ENCODE results near the gene AP2A2.

AP2A2 gene

GRCh38 chr11:1050581-1051355 lies 125.1 kb downstream of the AP2A2 start:
- peak; percentile 89 for TF ChIP-seq CTCF (IDR thresholded peaks at IDR 0.05; ENCODE audit: low read depth, low read length)

GRCh38 chr11:1051356-1052132 lies 125.9 kb downstream of the AP2A2 start:
- no peak for TF ChIP-seq CTCF (IDR thresholded peaks at IDR 0.05; ENCODE audit: low read depth, low read length)
- H3K4me3 ChIP-seq (ENCODE audit: low read depth, low read length): no peak overlapping the region

More at GRCh38 chr11:1050581-1051355, 125.1 kb downstream of the AP2A2 start:
- H3K4me3 ChIP-seq (ENCODE audit: low read depth, low read length): no peak overlapping the region

GRCh38 chr11:1052133-1053011 lies 126.7 kb downstream of the AP2A2 start:
- no peak overlapping the region for H3K4me3 ChIP-seq (ENCODE audit: low read depth, low read length)

DNA sequence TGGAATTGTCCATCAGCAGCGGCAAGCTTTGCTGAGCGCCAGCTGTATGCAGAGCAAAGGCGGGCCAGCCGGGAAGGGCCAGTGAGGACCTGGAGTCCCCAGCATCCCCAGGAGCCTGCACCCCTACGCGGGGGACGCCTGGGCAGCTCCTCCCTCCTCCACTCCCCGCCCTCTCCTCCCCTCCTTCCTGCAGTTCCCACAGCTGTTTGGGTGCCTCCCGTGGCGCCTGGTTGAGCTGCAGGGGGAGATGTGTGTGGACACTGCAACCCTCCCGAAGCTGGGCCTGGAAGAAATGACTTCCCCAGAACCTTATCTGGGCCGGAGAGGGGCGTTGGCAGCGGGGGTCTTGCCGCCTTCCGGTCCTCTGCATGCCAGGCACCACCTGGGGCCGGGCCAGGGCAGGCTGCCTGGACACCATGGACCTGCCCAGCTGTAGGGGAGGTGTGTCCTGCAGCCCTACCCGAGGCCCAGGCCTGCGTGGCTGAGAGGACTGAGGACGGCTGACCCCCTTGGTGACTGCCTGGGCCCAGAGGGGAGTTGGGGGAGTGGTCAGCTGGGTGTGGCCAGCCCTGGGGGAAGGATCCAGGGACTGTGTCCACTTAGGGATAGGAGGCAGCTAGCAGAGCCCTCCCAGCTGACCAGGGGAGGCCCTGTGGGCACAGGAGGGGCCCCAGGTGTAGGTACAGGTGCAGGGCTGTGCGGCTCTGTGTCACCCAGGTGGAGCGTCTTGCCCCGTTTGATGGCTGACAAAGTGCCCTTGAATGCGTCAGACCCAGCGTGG lies 127.6 kb downstream of the AP2A2 start:
- TF ChIP-seq CTCF (IDR thresholded peaks at IDR 0.05; ENCODE audit: low read depth, low read length): no peak
- H3K4me3 ChIP-seq (ENCODE audit: low read depth, low read length): no peak overlapping the region

More at GRCh38 chr11:1052133-1053011, 126.7 kb downstream of the AP2A2 start:
- no peak for TF ChIP-seq CTCF (IDR thresholded peaks at IDR 0.05; ENCODE audit: low read depth, low read length)

DNA sequence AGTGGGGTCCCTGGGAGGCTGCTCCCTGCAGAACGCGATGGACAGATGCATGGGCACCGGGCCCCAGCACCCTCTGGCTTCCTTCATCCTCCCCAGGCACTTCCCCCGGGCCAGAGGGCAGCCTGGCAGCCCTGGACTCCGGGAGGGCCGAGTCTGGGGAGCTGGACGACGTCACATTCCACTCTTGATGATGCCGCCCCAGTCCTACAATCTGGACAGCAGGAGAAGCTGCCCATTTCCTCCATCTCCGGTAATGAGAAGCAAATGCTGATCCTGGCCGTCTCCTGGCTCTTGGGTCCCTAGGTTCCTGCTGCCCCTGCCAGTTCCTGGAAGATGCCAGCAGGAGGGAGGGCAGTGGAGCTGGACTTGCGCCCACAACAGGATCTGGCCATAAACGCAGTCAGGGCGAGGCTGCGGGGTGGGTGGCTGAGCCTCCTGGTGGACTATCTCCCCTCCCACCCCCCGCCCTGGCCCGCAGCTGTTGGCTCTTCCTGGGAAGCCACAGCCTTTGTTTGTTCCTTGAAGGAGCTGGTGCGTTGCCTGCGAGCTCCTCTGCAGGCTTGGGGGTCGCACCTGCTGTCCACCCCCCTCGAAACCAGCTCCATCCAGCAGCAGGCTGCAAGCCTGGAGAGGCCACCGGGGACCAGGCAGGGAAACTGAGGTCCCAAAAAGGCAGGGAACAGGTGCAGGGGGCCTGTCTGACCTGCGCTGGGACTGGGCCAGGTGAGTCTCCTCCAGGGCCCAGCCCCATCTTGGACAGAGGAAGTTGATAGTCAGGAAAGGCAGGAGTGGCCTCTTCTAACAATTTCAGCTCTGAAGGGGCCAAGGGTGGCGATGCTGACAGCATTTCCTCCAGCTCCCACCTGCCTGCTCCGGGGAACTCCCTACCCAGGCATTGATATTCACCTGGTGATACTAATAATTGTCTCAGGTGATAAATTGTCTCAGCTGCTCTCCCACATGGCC lies 128.8 kb downstream of the AP2A2 start:
- H3K4me3 ChIP-seq (ENCODE audit: low read depth, low read length): no peak overlapping the region
- no peak for TF ChIP-seq CTCF (IDR thresholded peaks at IDR 0.05; ENCODE audit: low read depth, low read length)
